ENCODE measurements around the gene CUL9. TPM values are rescaled to one million over a fixed set of nuclear protein-coding genes. Genes with fewer than 3 reads are reported as not detected.

CUL9 gene
- total and polyA plus RNA-seq, 2 experiments from 2014 or later: 2.6 to 11.3 TPM

DNA sequence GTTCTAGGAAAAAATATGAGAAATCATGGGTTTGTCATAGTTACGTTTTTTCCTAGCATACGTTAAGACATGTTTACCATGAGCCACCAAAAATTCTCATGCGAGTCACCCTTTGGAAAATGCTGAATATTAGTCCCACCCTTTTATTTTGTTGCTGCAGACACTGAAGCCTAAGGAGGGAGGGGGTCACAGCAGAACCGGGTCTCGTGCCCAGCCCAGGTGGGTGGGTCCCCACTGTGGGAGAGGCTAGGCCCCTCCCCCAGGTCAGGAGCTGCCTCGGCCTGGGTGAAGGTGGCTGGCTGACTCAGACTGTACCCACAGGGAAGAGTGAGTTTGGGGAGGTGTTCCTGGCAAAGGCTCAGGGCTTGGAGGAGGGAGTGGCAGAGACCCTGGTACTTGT lies 37.1 kb upstream of the CUL9 start:
- no peak overlapping the region for H3K27ac Mint-ChIP-seq
- peaks cover 22% of the 10 kb centered on the region for H3K27me3 Mint-ChIP-seq (ENCODE audit: insufficient read depth, low read depth, poor library complexity)
- peaks cover 23% of the 10 kb centered on the region for H3K4me1 Mint-ChIP-seq
- H3K27me3 ChIP-seq (ENCODE audit: insufficient read depth): no peaks in the 10 kb centered on the region
- no peaks in the 10 kb centered on the region for H3K79me2 ChIP-seq (replicated peaks; ENCODE audit: insufficient read depth)
- H3K36me3 ChIP-seq (ENCODE audit: insufficient read depth): no peaks in the 10 kb centered on the region; the same call in 1 of the 2 replicates
- no peaks in the 10 kb centered on the region for H3F3A ChIP-seq (replicated peaks; ENCODE audit: low read depth)
- DNase-seq (ENCODE audit: low spot score) (no peak), ATAC-seq (no peak)
- no peaks in the 10 kb centered on the region; the same call in 1 of the 2 replicates for H4K20me1 ChIP-seq (replicated peaks; ENCODE audit: insufficient read depth)
- TF ChIP-seq ZNF114 (CRISPR knock-in tag; IDR thresholded peaks at IDR 0.05) (no peak), STAT1 (IDR thresholded peaks at IDR 0.05; ENCODE audit: unreplicated experiment) (no peak), POLR2AphosphoS5 (IDR thresholded peaks at IDR 0.05; ENCODE audit: low read depth) (no peak), CREB1 (CRISPR knock-in tag; IDR thresholded peaks at IDR 0.05; ENCODE audit: low read depth) (no peak), EZH2phosphoT487 (IDR thresholded peaks at IDR 0.05; ENCODE audit: unreplicated experiment) (no peak), ZNF331 (CRISPR knock-in tag; IDR thresholded peaks at IDR 0.05; ENCODE audit: low read depth) (no peak), EZH2 (IDR thresholded peaks at IDR 0.05; ENCODE audit: low read depth, unreplicated experiment) (no peak), NANOG (IDR thresholded peaks at IDR 0.05; ENCODE audit: borderline replicate concordance) (no peak), JUNB (IDR thresholded peaks at IDR 0.05; ENCODE audit: unreplicated experiment) (no peak)
- TF ChIP-seq, protein P1, sequence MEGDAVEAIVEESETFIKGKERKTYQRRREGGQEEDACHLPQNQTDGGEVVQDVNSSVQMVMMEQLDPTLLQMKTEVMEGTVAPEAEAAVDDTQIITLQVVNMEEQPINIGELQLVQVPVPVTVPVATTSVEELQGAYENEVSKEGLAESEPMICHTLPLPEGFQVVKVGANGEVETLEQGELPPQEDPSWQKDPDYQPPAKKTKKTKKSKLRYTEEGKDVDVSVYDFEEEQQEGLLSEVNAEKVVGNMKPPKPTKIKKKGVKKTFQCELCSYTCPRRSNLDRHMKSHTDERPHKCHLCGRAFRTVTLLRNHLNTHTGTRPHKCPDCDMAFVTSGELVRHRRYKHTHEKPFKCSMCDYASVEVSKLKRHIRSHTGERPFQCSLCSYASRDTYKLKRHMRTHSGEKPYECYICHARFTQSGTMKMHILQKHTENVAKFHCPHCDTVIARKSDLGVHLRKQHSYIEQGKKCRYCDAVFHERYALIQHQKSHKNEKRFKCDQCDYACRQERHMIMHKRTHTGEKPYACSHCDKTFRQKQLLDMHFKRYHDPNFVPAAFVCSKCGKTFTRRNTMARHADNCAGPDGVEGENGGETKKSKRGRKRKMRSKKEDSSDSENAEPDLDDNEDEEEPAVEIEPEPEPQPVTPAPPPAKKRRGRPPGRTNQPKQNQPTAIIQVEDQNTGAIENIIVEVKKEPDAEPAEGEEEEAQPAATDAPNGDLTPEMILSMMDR (conservative IDR thresholded peaks at IDR 0.05; ENCODE audit: low read depth in 2 of 2): no peak
- TF ChIP-seq, protein P2, sequence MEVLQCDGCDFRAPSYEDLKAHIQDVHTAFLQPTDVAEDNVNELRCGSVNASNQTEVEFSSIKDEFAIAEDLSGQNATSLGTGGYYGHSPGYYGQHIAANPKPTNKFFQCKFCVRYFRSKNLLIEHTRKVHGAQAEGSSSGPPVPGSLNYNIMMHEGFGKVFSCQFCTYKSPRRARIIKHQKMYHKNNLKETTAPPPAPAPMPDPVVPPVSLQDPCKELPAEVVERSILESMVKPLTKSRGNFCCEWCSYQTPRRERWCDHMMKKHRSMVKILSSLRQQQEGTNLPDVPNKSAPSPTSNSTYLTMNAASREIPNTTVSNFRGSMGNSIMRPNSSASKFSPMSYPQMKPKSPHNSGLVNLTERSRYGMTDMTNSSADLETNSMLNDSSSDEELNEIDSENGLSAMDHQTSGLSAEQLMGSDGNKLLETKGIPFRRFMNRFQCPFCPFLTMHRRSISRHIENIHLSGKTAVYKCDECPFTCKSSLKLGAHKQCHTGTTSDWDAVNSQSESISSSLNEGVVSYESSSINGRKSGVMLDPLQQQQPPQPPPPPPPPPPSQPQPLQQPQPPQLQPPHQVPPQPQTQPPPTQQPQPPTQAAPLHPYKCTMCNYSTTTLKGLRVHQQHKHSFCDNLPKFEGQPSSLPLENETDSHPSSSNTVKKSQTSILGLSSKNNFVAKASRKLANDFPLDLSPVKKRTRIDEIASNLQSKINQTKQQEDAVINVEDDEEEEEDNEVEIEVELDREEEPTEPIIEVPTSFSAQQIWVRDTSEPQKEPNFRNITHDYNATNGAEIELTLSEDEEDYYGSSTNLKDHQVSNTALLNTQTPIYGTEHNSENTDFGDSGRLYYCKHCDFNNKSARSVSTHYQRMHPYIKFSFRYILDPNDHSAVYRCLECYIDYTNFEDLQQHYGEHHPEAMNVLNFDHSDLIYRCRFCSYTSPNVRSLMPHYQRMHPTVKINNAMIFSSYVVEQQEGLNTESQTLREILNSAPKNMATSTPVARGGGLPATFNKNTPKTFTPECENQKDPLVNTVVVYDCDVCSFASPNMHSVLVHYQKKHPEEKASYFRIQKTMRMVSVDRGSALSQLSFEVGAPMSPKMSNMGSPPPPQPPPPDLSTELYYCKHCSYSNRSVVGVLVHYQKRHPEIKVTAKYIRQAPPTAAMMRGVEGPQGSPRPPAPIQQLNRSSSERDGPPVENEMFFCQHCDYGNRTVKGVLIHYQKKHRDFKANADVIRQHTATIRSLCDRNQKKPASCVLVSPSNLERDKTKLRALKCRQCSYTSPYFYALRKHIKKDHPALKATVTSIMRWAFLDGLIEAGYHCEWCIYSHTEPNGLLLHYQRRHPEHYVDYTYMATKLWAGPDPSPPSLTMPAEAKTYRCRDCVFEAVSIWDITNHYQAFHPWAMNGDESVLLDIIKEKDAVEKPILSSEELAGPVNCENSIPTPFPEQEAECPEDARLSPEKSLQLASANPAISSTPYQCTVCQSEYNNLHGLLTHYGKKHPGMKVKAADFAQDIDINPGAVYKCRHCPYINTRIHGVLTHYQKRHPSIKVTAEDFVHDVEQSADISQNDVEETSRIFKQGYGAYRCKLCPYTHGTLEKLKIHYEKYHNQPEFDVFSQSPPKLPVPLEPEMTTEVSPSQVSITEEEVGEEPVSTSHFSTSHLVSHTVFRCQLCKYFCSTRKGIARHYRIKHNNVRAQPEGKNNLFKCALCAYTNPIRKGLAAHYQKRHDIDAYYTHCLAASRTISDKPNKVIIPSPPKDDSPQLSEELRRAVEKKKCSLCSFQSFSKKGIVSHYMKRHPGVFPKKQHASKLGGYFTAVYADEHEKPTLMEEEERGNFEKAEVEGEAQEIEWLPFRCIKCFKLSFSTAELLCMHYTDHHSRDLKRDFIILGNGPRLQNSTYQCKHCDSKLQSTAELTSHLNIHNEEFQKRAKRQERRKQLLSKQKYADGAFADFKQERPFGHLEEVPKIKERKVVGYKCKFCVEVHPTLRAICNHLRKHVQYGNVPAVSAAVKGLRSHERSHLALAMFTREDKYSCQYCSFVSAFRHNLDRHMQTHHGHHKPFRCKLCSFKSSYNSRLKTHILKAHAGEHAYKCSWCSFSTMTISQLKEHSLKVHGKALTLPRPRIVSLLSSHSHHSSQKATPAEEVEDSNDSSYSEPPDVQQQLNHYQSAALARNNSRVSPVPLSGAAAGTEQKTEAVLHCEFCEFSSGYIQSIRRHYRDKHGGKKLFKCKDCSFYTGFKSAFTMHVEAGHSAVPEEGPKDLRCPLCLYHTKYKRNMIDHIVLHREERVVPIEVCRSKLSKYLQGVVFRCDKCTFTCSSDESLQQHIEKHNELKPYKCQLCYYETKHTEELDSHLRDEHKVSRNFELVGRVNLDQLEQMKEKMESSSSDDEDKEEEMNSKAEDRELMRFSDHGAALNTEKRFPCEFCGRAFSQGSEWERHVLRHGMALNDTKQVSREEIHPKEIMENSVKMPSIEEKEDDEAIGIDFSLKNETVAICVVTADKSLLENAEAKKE (CRISPR knock-in tag; IDR thresholded peaks at IDR 0.05): no peak
- TF ChIP-seq, protein P3, sequence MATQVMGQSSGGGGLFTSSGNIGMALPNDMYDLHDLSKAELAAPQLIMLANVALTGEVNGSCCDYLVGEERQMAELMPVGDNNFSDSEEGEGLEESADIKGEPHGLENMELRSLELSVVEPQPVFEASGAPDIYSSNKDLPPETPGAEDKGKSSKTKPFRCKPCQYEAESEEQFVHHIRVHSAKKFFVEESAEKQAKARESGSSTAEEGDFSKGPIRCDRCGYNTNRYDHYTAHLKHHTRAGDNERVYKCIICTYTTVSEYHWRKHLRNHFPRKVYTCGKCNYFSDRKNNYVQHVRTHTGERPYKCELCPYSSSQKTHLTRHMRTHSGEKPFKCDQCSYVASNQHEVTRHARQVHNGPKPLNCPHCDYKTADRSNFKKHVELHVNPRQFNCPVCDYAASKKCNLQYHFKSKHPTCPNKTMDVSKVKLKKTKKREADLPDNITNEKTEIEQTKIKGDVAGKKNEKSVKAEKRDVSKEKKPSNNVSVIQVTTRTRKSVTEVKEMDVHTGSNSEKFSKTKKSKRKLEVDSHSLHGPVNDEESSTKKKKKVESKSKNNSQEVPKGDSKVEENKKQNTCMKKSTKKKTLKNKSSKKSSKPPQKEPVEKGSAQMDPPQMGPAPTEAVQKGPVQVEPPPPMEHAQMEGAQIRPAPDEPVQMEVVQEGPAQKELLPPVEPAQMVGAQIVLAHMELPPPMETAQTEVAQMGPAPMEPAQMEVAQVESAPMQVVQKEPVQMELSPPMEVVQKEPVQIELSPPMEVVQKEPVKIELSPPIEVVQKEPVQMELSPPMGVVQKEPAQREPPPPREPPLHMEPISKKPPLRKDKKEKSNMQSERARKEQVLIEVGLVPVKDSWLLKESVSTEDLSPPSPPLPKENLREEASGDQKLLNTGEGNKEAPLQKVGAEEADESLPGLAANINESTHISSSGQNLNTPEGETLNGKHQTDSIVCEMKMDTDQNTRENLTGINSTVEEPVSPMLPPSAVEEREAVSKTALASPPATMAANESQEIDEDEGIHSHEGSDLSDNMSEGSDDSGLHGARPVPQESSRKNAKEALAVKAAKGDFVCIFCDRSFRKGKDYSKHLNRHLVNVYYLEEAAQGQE (IDR thresholded peaks at IDR 0.05; ENCODE audit: unreplicated experiment): no peak
- TF ChIP-seq, protein P4, sequence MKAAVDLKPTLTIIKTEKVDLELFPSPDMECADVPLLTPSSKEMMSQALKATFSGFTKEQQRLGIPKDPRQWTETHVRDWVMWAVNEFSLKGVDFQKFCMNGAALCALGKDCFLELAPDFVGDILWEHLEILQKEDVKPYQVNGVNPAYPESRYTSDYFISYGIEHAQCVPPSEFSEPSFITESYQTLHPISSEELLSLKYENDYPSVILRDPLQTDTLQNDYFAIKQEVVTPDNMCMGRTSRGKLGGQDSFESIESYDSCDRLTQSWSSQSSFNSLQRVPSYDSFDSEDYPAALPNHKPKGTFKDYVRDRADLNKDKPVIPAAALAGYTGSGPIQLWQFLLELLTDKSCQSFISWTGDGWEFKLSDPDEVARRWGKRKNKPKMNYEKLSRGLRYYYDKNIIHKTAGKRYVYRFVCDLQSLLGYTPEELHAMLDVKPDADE (IDR thresholded peaks at IDR 0.05): no peak
- peaks cover 9% of the 10 kb centered on the region; the same call in 1 of the 2 replicates for H3K4me1 ChIP-seq (ENCODE audit: insufficient read depth)
- no peak overlapping the region for H3K4me2 ChIP-seq
- no peak overlapping the region for H3K27ac ChIP-seq (ENCODE audit: low read depth)
- H3K9me2 ChIP-seq (ENCODE audit: insufficient read depth): no peaks in the 10 kb centered on the region
- no peak overlapping the region for H3K4me3 ChIP-seq
- H3K4me3 Mint-ChIP-seq: no peak overlapping the region
- no peak overlapping the region for H2AFZ ChIP-seq
- peaks cover 24% of the 10 kb centered on the region for H3K36me3 Mint-ChIP-seq (ENCODE audit: low read depth)
- no peaks in the 10 kb centered on the region for H3K9me3 Mint-ChIP-seq
